ENCODE measurements around the gene APOF. TPM values are rescaled to one million over a fixed set of nuclear protein-coding genes. Genes with fewer than 3 reads are reported as not detected.

The APOF gene
- total and polyA plus RNA-seq, 9 of the 15 experiments (the other 6 are each of a cell fraction or from before 2014, with no cell fraction given) = 0.09 to 0.15 (median 0.12) TPM; not detected in 5

GRCh38 chr12:56377310-56377988, 14.8 kb upstream of the APOF start (continued):
- TF ChIP-seq DEAF1 (CRISPR knock-in tag; IDR thresholded peaks at IDR 0.05) (peak; percentile 77), SMAD4 (CRISPR knock-in tag; conservative IDR thresholded peaks at IDR 0.05) (peak; percentile 67; the same call in 1 of the 2 replicates), MAFF (IDR thresholded peaks at IDR 0.05; ENCODE audit: low read length) (peak; percentile 88), GATAD2A (IDR thresholded peaks at IDR 0.05) (0 out of 2 replicates have a peak, but pooled peaks have one; percentile 18), BACH1 (tag; IDR thresholded peaks at IDR 0.05) (peak; percentile 89), FUS (optimal IDR thresholded peaks at IDR 0.05; ENCODE audit: low read depth, low read length) (no peak), JUN (IDR thresholded peaks at IDR 0.05; ENCODE audit: borderline replicate concordance, low read depth, low read length) (peak; percentile 56; the same call in 1 of the 2 replicates), JUN (CRISPR knock-in tag; IDR thresholded peaks at IDR 0.05; ENCODE audit: borderline replicate concordance) (no peak), SMC3 (conservative IDR thresholded peaks at IDR 0.05; ENCODE audit: insufficient read depth, low read depth, low read length) (peak; percentile 64), TEAD1 (CRISPR knock-in tag; IDR thresholded peaks at IDR 0.05) (peak; percentile 3 to 69; a peak in 1 of 4 replicates), NFRKB (IDR thresholded peaks at IDR 0.05; ENCODE audit: low read depth) (peak; percentile 67; the same call in 1 of the 2 replicates), MYC (IDR thresholded peaks at IDR 0.05; ENCODE audit: low read depth, low read length) (no peak), MYC (CRISPR knock-in tag; IDR thresholded peaks at IDR 0.05; ENCODE audit: borderline replicate concordance, low read depth) (no peak), MLX (CRISPR knock-in tag; conservative IDR thresholded peaks at IDR 0.05) (no peak), MEF2A (IDR thresholded peaks at IDR 0.05; ENCODE audit: control insufficient read depth, low read depth, low read length) (no peak), EHMT2 (IDR thresholded peaks at IDR 0.05) (peak; percentile 67; the same call in 1 of the 2 replicates), POLR2AphosphoS5 (IDR thresholded peaks at IDR 0.05; ENCODE audit: control insufficient read depth, insufficient read depth, low read depth, low read length) (peak; percentile 79; the same call in 1 of the 2 replicates), JUND (IDR thresholded peaks at IDR 0.05; ENCODE audit: borderline replicate concordance, low read depth, low read length) (peak; percentile 85), JUND (tag; IDR thresholded peaks at IDR 0.05; ENCODE audit: borderline replicate concordance, low read depth, low read length) (peak; percentile 81; the same call in 2 of the 3 replicates), TAL1 (IDR thresholded peaks at IDR 0.05) (peak; percentile 88), KAT7 (CRISPR knock-in tag; IDR thresholded peaks at IDR 0.05; ENCODE audit: borderline replicate concordance) (no peak), SMARCA4 (IDR thresholded peaks at IDR 0.05) (peak; percentile 69), KAT8 (IDR thresholded peaks at IDR 0.05; ENCODE audit: low read depth) (no peak), FOXK2 (conservative IDR thresholded peaks at IDR 0.05 in 1 of 2, IDR thresholded peaks at IDR 0.05 in 1 of 2; ENCODE audit: low read depth in 2 of 2) (peak; percentile 78 to 83; a peak in 3 of 4 replicates), ZNF639 (CRISPR knock-in tag; conservative IDR thresholded peaks at IDR 0.05 in 1 of 2, IDR thresholded peaks at IDR 0.05 in 1 of 2) (0 out of 4 replicates have a peak, but pooled peaks of 1 of the 2 experiments have one; percentile 57), ZNF24 (IDR thresholded peaks at IDR 0.05) (peak; percentile 84)

All from K562 (cell line).